Right lobe of liver (tissue), 6 donors: ENCODE measurements around the gene FGF13. TPM values are rescaled to one million over a fixed set of nuclear protein-coding genes. Genes with fewer than 3 reads are reported as not detected.

ENCODE experiments used
- ATAC-seq, 4 donors: fragments of 200-7000 bp; cut with Tn5 transposase; one replicate each; pipeline ENCODE4 v1.9.1; 2020; ENCODE audit warnings: mild to moderate bottlenecking in 4 of 4, moderate library complexity in 4 of 4
- DNase-seq, 3 donors: peaks; one replicate each; pipeline ENCODE4 v3.0.0-alpha.2; 2020
- H3K27ac ChIP-seq, 3 donors: fragments of 200-600 bp; one replicate each; pipeline ENCODE4 v1.8.0; 2022
- H3K27me3 ChIP-seq, 2 donors: fragments of 200-600 bp; one replicate each; pipeline ENCODE4 v1.8.0; 2022
- H3K36me3 ChIP-seq, 4 donors: fragments of 200-600 bp; sonication (generic) in 1 of 4; one replicate each; pipeline versions ENCODE4 v1.5.1 to v1.8.0; 2017 to 2022; ENCODE audit warnings: control low read depth in 1 of 4
- H3K4me1 ChIP-seq, 4 donors: fragments of 200-600 bp; sonication (generic) in 1 of 4; one replicate each; pipeline versions ENCODE4 v1.5.1 to v1.8.0; 2017 to 2022; ENCODE audit warnings: control low read depth in 1 of 4
- H3K4me3 ChIP-seq, 3 donors: fragments of 200-600 bp; one replicate each; pipeline ENCODE4 v1.8.0; 2022
- H3K9me3 ChIP-seq, 4 donors: fragments of 200-600 bp; sonication (generic) in 1 of 4; one replicate each; pipeline versions ENCODE4 v1.5.1 to v1.8.0; 2017 to 2022; ENCODE audit warnings: control low read depth in 1 of 4
- POLR2A ChIP-seq: fragments of 450-650 bp; IDR thresholded peaks from one replicate; pipeline ENCODE4 v1.6.1; 2017; ENCODE audit warnings: antibody characterized with exemption, mild to moderate bottlenecking
- WGBS: methylation state at CpG from one replicate; pipeline ENCODE4 v1.1.6; 2018; ENCODE audit warnings: low coverage, low lambda C conversion rate; ENCODE audit not compliant: insufficient coverage; ENCODE audit errors: missing lambda C conversion rate; 5-methylcytosine and 5-hydroxymethylcytosine counted together
- intact Hi-C, 2 donors: fragments of 100-400 bp; cut with DNase I; formaldehyde crosslinking; loops; one replicate each; pipeline versions ENCODE4 v1.11.2 to v1.14.1; 2022
- total RNA-seq, 6 experiments: library from RNA; depleted of rRNA in 2 of 6; stranded (reverse); fragments of >200 nt in 2 of 6; fragmentation: NEBNext Ultra II Directional in 3 of 6; extraction: Animal tissue kit (Norgen Biotek cat#: 25700) in 3 of 6; gene quantifications; one replicate each; pipeline versions ENCODE4 v1.1.0 to v1.2.4, GENCODE V29; 2016 to 2023
- TF ChIP-seq, protein P1 (sequence below), 4 donors: fragments of 200-600 bp in 3 of 4; fragments of 450-650 bp in 1 of 4; IDR thresholded peaks; one replicate each; pipeline versions ENCODE4 v1.5.1 to v1.8.0; 2016 to 2022; ENCODE audit warnings: antibody characterized with exemption in 4 of 4, mild to moderate bottlenecking in 2 of 4
- donor health status: DM: no; HTN: yes; CAD: no.
- donor health status: DM: no; HTN: no; CAD: no.
- donor health status: DM: no; HTN: no; CAD: no.
- donor health status: DM: no; HTN: yes; CAD: no.
- donor health status: DM: no; HTN: yes; CAD: no.

The FGF13 gene
- total RNA-seq, 6 experiments from 2014 or later, result 0.37 to 2.8 (median 1.1) TPM

DNA sequence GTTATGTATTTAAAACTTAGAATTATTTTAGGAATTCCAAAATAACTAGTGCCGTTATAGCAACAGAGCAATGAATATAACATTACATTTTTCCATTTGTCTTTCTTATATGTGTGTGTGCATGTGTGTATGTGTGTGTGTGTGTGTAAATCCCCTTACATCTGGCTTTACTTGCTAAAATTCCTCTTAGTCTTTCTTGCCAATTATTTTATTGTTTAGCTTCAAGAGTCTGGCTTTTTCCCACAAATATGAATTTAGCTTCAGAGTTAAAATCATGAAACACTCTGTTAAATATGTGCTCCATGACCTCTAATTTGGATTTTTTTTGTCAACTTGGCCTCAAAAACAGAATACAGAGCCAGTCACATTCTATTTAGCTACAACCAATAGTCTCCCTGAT, 18.9 kb downstream of the FGF13 start:
- Histone ChIP-seq H3K4me3 (no peak overlapping the region), H3K27ac (no peak overlapping the region), H3K27me3 (no peaks in the 10 kb centered on the region), H3K36me3 (no peaks in the 10 kb centered on the region), H3K4me1 (no peaks in the 10 kb centered on the region), H3K9me3 (no peaks in the 10 kb centered on the region)
- no peak for TF ChIP-seq POLR2A
- TF ChIP-seq, protein P1, sequence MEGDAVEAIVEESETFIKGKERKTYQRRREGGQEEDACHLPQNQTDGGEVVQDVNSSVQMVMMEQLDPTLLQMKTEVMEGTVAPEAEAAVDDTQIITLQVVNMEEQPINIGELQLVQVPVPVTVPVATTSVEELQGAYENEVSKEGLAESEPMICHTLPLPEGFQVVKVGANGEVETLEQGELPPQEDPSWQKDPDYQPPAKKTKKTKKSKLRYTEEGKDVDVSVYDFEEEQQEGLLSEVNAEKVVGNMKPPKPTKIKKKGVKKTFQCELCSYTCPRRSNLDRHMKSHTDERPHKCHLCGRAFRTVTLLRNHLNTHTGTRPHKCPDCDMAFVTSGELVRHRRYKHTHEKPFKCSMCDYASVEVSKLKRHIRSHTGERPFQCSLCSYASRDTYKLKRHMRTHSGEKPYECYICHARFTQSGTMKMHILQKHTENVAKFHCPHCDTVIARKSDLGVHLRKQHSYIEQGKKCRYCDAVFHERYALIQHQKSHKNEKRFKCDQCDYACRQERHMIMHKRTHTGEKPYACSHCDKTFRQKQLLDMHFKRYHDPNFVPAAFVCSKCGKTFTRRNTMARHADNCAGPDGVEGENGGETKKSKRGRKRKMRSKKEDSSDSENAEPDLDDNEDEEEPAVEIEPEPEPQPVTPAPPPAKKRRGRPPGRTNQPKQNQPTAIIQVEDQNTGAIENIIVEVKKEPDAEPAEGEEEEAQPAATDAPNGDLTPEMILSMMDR (IDR thresholded peaks at IDR 0.05), result no peak
- WGBS, result 38% methylated on average over 1 of the region's 1 CpG
- no peak for ATAC-seq
- no peak for DNase-seq
- intact Hi-C loops, result no loop called here

DNA sequence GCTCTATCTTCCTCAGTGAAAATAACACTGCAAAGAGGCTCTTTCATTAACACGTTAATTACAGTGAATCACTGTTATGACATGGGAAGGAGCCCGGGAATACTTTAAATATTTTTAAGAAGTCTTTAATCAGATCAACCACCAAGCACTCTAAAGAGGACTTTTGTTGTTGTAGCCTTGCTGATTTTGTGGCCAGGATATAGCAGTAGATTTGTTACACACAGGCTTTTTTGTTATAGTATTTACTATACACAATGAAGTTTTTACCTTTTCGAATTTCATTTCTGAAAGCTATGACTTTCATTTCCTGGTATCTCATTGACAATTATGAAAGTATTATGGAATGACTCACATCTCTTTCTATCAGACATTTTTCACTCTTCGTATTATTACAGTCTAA, 20.3 kb downstream of the FGF13 start:
- ATAC-seq, result no peak
- H3K27me3 ChIP-seq, result no peaks in the 10 kb centered on the region
- 35% methylated on average over 4 of the region's 4 CpGs for WGBS
- H3K4me3 ChIP-seq, result no peak overlapping the region
- H3K9me3 ChIP-seq, result no peaks in the 10 kb centered on the region
- intact Hi-C loops, result no loop called here
- H3K27ac ChIP-seq, result no peak overlapping the region
- TF ChIP-seq POLR2A, result no peak
- TF ChIP-seq, protein P1 (IDR thresholded peaks at IDR 0.05), result no peak
- H3K4me1 ChIP-seq, result no peaks in the 10 kb centered on the region
- DNase-seq, result no peak
- no peaks in the 10 kb centered on the region for H3K36me3 ChIP-seq

DNA sequence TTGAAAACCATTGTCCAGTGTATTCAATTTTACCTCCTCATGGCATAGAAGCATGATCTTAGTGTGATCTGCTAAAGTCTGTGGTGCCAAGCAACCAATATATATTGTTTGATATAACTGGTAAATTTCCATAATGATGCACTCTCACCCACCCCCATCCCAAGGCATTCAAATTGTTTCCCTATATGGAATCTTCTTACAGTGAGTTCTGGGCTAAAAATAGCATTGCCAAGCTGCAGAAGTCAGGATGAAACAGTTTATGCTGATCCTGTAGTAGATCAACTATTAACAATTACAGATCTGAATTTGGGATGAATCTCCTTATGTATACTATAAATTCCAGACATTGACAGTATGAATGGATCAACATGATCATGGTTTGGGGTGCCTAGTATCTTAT, 20.9 kb downstream of the FGF13 start:
- no peak for ATAC-seq
- DNase-seq, result no peak
- Histone ChIP-seq H3K27ac (no peak overlapping the region), H3K27me3 (no peaks in the 10 kb centered on the region), H3K9me3 (no peaks in the 10 kb centered on the region), H3K36me3 (no peaks in the 10 kb centered on the region), H3K4me3 (no peak overlapping the region), H3K4me1 (no peaks in the 10 kb centered on the region)
- no peak for TF ChIP-seq POLR2A
- TF ChIP-seq, protein P1 (IDR thresholded peaks at IDR 0.05), result no peak
- intact Hi-C loops, result no loop called here

DNA sequence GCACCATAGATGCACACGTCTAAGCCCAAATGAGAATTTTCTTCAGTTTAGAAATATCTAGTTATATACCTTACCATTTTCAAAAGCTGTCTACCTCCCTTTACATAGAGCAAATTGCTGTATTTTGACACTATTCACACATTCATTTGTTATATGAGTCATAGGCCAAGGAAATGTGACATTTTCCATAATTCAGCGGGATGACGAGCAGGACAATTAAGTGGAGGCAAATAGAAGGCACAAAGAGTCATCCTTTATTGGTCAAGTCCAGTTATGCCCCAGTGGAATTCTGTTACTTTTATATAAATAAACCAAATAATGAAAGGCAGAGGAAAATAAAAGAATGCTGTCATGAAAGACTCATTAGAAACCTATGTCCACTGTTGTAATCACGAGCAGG, 27.9 kb downstream of the FGF13 start:
- no peak for DNase-seq

More for the DNA sequence above, 27.9 kb downstream of the FGF13 start:
- H3K36me3 ChIP-seq, result no peaks in the 10 kb centered on the region
- no peaks in the 10 kb centered on the region for H3K27me3 ChIP-seq
- TF ChIP-seq, protein P1 (IDR thresholded peaks at IDR 0.05), result no peak
- TF ChIP-seq POLR2A, result no peak
- H3K4me1 ChIP-seq, result no peaks in the 10 kb centered on the region
- no peak for ATAC-seq
- no peak overlapping the region for H3K27ac ChIP-seq
- intact Hi-C loops, result no loop called here
- no peak overlapping the region for H3K4me3 ChIP-seq
- no peaks in the 10 kb centered on the region for H3K9me3 ChIP-seq
- WGBS, result 43% methylated on average over 4 of the region's 4 CpGs
